ENCODE measurements around the gene UBE2U.
"Not testable (repeated sequence)": the region's sequence is repeated elsewhere in the genome, so short reads cannot be mapped to it uniquely, and the experiment has no call there.

UBE2U gene

GRCh38 chr1:64235181-64235580, 31.8 kb downstream of the UBE2U start:
- no peaks in the 10 kb centered on the region for H4K20me1 ChIP-seq (ENCODE audit: insufficient read depth)
- H2AFZ ChIP-seq (ENCODE audit: low read depth) = no peak overlapping the region
- no peaks in the 10 kb centered on the region for H3K4me1 ChIP-seq (ENCODE audit: low read depth, poor library complexity, severe bottlenecking)
- no peaks in the 10 kb centered on the region for H3K27me3 ChIP-seq (ENCODE audit: insufficient read depth, low read depth)
- TF ChIP-seq CTCF (conservative IDR thresholded peaks at IDR 0.05; ENCODE audit: low read depth, low read length) = no peak
- H3K9ac ChIP-seq = no peak overlapping the region
- H3K4me2 ChIP-seq = no peak overlapping the region
- H3K36me3 ChIP-seq (ENCODE audit: insufficient read depth) = no peaks in the 10 kb centered on the region
- no peaks in the 10 kb centered on the region for H3K79me2 ChIP-seq (ENCODE audit: insufficient read depth, low read depth)
- no peak overlapping the region for H3K27ac ChIP-seq
- no peak overlapping the region for H3K4me3 ChIP-seq (IDR thresholded peaks at IDR 0.05; ENCODE audit: insufficient read depth, low read depth, low read length)

GRCh38 chr1:64235910-64236309, 32.5 kb downstream of the UBE2U start:
- H3K4me2 ChIP-seq = no peak overlapping the region
- no peak overlapping the region for H3K9ac ChIP-seq
- H3K27ac ChIP-seq = no peak overlapping the region
- H3K27me3 ChIP-seq (ENCODE audit: insufficient read depth, low read depth) = no peaks in the 10 kb centered on the region
- no peak overlapping the region for H2AFZ ChIP-seq (ENCODE audit: low read depth)
- H4K20me1 ChIP-seq (ENCODE audit: insufficient read depth) = no peaks in the 10 kb centered on the region
- no peaks in the 10 kb centered on the region for H3K79me2 ChIP-seq (ENCODE audit: insufficient read depth, low read depth)
- H3K4me3 ChIP-seq (IDR thresholded peaks at IDR 0.05; ENCODE audit: insufficient read depth, low read depth, low read length) = no peak overlapping the region
- H3K36me3 ChIP-seq (ENCODE audit: insufficient read depth) = no peaks in the 10 kb centered on the region
- no peak for TF ChIP-seq CTCF (conservative IDR thresholded peaks at IDR 0.05; ENCODE audit: low read depth, low read length)
- H3K4me1 ChIP-seq (ENCODE audit: low read depth, poor library complexity, severe bottlenecking) = no peaks in the 10 kb centered on the region

GRCh38 chr1:64236541-64236954, 33.1 kb downstream of the UBE2U start:
- Histone ChIP-seq H3K36me3 (ENCODE audit: insufficient read depth) (no peaks in the 10 kb centered on the region), H3K4me3 (IDR thresholded peaks at IDR 0.05; ENCODE audit: insufficient read depth, low read depth, low read length) (no peak overlapping the region), H3K4me1 (ENCODE audit: low read depth, poor library complexity, severe bottlenecking) (no peaks in the 10 kb centered on the region), H4K20me1 (ENCODE audit: insufficient read depth) (no peaks in the 10 kb centered on the region), H3K9ac (no peak overlapping the region), H2AFZ (ENCODE audit: low read depth) (no peak overlapping the region), H3K4me2 (no peak overlapping the region), H3K27me3 (ENCODE audit: insufficient read depth, low read depth) (no peaks in the 10 kb centered on the region), H3K79me2 (ENCODE audit: insufficient read depth, low read depth) (no peaks in the 10 kb centered on the region), H3K27ac (no peak overlapping the region)
- TF ChIP-seq CTCF (conservative IDR thresholded peaks at IDR 0.05; ENCODE audit: low read depth, low read length) = no peak

- H2AFZ ChIP-seq (ENCODE audit: low read depth); H3K4me1 ChIP-seq (ENCODE audit: low read depth, poor library complexity, severe bottlenecking); H3K79me2 ChIP-seq (ENCODE audit: insufficient read depth, low read depth); H3K27me3 ChIP-seq (ENCODE audit: insufficient read depth, low read depth); H4K20me1 ChIP-seq (ENCODE audit: insufficient read depth); H3K4me3 ChIP-seq (IDR thresholded peaks at IDR 0.05; ENCODE audit: insufficient read depth, low read depth, low read length); H3K36me3 ChIP-seq (ENCODE audit: insufficient read depth); H3K9ac ChIP-seq; H3K27ac ChIP-seq; H3K4me2 ChIP-seq: not testable (repeated sequence)
These were observed 36.1 kb downstream of the UBE2U start for GRCh38 chr1:64239519-64239918.

- Histone ChIP-seq H4K20me1 (ENCODE audit: insufficient read depth) (no peaks in the 10 kb centered on the region), H3K36me3 (ENCODE audit: insufficient read depth) (no peaks in the 10 kb centered on the region), H3K4me3 (IDR thresholded peaks at IDR 0.05; ENCODE audit: insufficient read depth, low read depth, low read length) (no peak overlapping the region), H2AFZ (ENCODE audit: low read depth) (no peak overlapping the region), H3K4me2 (no peak overlapping the region), H3K4me1 (ENCODE audit: low read depth, poor library complexity, severe bottlenecking) (no peaks in the 10 kb centered on the region), H3K27me3 (ENCODE audit: insufficient read depth, low read depth) (no peaks in the 10 kb centered on the region), H3K27ac (no peak overlapping the region), H3K79me2 (ENCODE audit: insufficient read depth, low read depth) (no peaks in the 10 kb centered on the region), H3K9ac (no peak overlapping the region)
- no peak for TF ChIP-seq CTCF (conservative IDR thresholded peaks at IDR 0.05; ENCODE audit: low read depth, low read length)
These were observed 36.8 kb downstream of the UBE2U start for GRCh38 chr1:64240206-64240605.

Data from KMS-11 (cell line).